Caco-2 (cell line): ENCODE data around the gene MMP17. TPM values are rescaled to one million over a fixed set of nuclear protein-coding genes. Genes with fewer than 3 reads are reported as not detected.

ENCODE experiments used
- BruUV-seq: library from RNA; stranded (reverse); fragments of 400-500 nt; replicated peaks from 2 replicates; lab custom pipeline; 2021; lab: Mats Ljungman, UMichigan
- CTCF ChIA-PET: fragments of 300-600 bp; sonication (Branson Sonifier 250); formaldehyde crosslinking; loops from one replicate; lab custom pipeline; 2022; ENCODE audit warnings: antibody characterized with exemption; lab: Charles Lee
- POLR2A ChIA-PET: fragments of 300-600 bp; sonication (Branson Sonifier 250); formaldehyde crosslinking; loops from one replicate; lab custom pipeline; 2022; ENCODE audit warnings: antibody characterized with exemption; lab: Charles Lee
- DNase-seq, 2 experiments: peaks; one replicate each; pipeline versions ENCODE4 v3.0.0 to v3.0.0-alpha.2; 2020 to 2022
- H3K27me3 ChIP-seq: replicated peaks from 2 replicates; pipeline ENCODE4 v1.6.0; 2011; ENCODE audit warnings: low read length; ENCODE audit not compliant: control insufficient read depth, insufficient read depth
- H3K36me3 ChIP-seq: 2 replicates; pipeline ENCODE4 v1.5.1; 2011; ENCODE audit warnings: low read length; ENCODE audit not compliant: control insufficient read depth, insufficient read depth
- H3K4me1 ChIP-seq: fragments of 250-450 bp; sonication (Bioruptor Pico); 2 replicates; pipeline ENCODE4 v1.5.1; 2020; ENCODE audit warnings: mild to moderate bottlenecking
- H3K4me3 ChIP-seq: 2 replicates; pipeline ENCODE4 v1.5.1; 2011; ENCODE audit warnings: low read depth, mild to moderate bottlenecking, control low read depth, low read length
- H3K9me3 ChIP-seq: fragments of 250-450 bp; sonication (Bioruptor Pico); 2 replicates; pipeline ENCODE4 v1.5.1; 2020; ENCODE audit warnings: mild to moderate bottlenecking, moderate library complexity
- H3K27ac Mint-ChIP-seq: one replicate; pipeline ENCODE4 v1.8.0; 2022; ENCODE audit warnings: mixed read lengths; ENCODE audit not compliant: unreplicated experiment
- H3K27me3 Mint-ChIP-seq: one replicate; pipeline ENCODE4 v1.8.0; 2022; ENCODE audit warnings: mixed read lengths; ENCODE audit not compliant: insufficient read depth, unreplicated experiment
- H3K36me3 Mint-ChIP-seq: one replicate; pipeline ENCODE4 v1.8.0; 2022; ENCODE audit warnings: mild to moderate bottlenecking, mixed read lengths; ENCODE audit not compliant: insufficient read depth, unreplicated experiment
- H3K4me1 Mint-ChIP-seq: one replicate; pipeline ENCODE4 v1.8.0; 2022; ENCODE audit warnings: low read depth, mixed read lengths; ENCODE audit not compliant: unreplicated experiment
- H3K4me3 Mint-ChIP-seq: one replicate; pipeline ENCODE4 v1.8.0; 2022; ENCODE audit warnings: mild to moderate bottlenecking, moderate library complexity, mixed read lengths; ENCODE audit not compliant: unreplicated experiment
- H3K9me3 Mint-ChIP-seq: one replicate; pipeline ENCODE4 v1.8.0; 2022; ENCODE audit warnings: mixed read lengths; ENCODE audit not compliant: unreplicated experiment
- intact Hi-C: fragments of 100-400 bp; cut with micrococcal nuclease; formaldehyde crosslinking; loops from one replicate; pipeline ENCODE4 v1.10.0; 2022; ENCODE audit not compliant: unreplicated experiment
- total RNA-seq: library from RNA; stranded (reverse); gene quantifications from 2 replicates; pipeline ENCODE4 v1.2.3, GENCODE V29; 2022
- TF ChIP-seq, protein P1 (sequence below), 2 experiments: fragments of 200-600 bp in 1 of 2; IDR thresholded peaks; 1 replicate in 1 of 2; 2 replicates in 1 of 2; pipeline versions ENCODE4 v1.5.1 to v1.8.0; 2011 to 2022; ENCODE audit warnings: antibody characterized with exemption in 1 of 2, control low read depth in 1 of 2, inconsistent platforms in 1 of 2, low read depth in 1 of 2, low read length in 1 of 2, mild to moderate bottlenecking in 1 of 2, moderate library complexity in 1 of 2; ENCODE audit not compliant: insufficient read depth in 1 of 2, severe bottlenecking in 1 of 2, unreplicated experiment in 1 of 2

MMP17 gene
- total RNA-seq, 1 experiment from 2014 or later = 4.6 TPM

DNA sequence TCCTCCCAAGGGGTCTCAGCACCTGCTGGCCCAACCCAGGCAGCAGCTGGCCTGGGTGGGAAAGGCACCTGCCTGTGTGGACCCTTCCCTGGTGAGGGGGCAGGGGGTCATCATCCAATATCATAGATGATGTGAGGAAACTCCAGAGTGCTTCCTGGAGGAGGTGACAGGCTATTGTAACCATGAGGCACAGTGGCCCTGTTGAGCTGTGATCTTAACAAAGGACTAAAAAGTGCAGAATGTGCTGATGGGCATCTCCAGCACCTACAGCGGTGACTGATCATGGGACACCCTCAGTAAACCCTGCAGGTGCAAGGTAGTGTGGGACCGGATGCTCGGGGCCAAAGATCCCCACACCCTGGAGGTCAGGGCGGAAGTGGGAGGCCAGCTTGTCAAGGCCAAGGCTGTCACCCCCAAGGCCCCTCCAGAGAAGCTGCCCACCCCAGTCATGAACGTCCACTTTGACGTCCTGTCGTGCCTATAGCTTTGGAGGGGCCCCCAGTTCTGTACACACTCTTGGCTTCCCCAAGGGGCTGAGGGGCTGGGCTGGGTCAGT lies 7.5 kb downstream of the MMP17 start:
- Mint-ChIP-seq H3K9me3 (no peaks in the 10 kb centered on the region), H3K27ac (no peak overlapping the region), H3K27me3 (no peaks in the 10 kb centered on the region), H3K4me1 (no peaks in the 10 kb centered on the region), H3K4me3 (no peak overlapping the region), H3K36me3 (no peaks in the 10 kb centered on the region)
- TF ChIP-seq, protein P1, sequence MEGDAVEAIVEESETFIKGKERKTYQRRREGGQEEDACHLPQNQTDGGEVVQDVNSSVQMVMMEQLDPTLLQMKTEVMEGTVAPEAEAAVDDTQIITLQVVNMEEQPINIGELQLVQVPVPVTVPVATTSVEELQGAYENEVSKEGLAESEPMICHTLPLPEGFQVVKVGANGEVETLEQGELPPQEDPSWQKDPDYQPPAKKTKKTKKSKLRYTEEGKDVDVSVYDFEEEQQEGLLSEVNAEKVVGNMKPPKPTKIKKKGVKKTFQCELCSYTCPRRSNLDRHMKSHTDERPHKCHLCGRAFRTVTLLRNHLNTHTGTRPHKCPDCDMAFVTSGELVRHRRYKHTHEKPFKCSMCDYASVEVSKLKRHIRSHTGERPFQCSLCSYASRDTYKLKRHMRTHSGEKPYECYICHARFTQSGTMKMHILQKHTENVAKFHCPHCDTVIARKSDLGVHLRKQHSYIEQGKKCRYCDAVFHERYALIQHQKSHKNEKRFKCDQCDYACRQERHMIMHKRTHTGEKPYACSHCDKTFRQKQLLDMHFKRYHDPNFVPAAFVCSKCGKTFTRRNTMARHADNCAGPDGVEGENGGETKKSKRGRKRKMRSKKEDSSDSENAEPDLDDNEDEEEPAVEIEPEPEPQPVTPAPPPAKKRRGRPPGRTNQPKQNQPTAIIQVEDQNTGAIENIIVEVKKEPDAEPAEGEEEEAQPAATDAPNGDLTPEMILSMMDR (IDR thresholded peaks at IDR 0.05; ENCODE audit: insufficient read depth in 1 of 2, low read depth in 1 of 2, low read length in 1 of 2, severe bottlenecking in 1 of 2, unreplicated experiment in 1 of 2) = no peak
- H3K9me3 ChIP-seq = no peaks in the 10 kb centered on the region
- no peak for DNase-seq
- H3K36me3 ChIP-seq = no peaks in the 10 kb centered on the region
- BruUV-seq = no TSS peak
- no peak overlapping the region for H3K4me3 ChIP-seq
- H3K4me1 ChIP-seq = peaks cover 16% of the 10 kb centered on the region
- CTCF ChIA-PET = interaction anchor here (0.7 to 1.9 kb wide), 5 partner anchors 25 to 114 kb away, joined by 3 to 5 read pairs (median 4); partner anchors contain the start of genes EP400 and PUS1
- intact Hi-C loops = loop anchor here (2.0 to 5.0 kb wide), 3 partner anchors 25 to 113 kb away; partner anchors contain the start of gene EP400
- POLR2A ChIA-PET = interaction anchor here (0.7 kb wide), 1 partner anchor 114 kb away, joined by 3 read pairs; no protein-coding TSS in a partner anchor
- H3K27me3 ChIP-seq = no peaks in the 10 kb centered on the region

DNA sequence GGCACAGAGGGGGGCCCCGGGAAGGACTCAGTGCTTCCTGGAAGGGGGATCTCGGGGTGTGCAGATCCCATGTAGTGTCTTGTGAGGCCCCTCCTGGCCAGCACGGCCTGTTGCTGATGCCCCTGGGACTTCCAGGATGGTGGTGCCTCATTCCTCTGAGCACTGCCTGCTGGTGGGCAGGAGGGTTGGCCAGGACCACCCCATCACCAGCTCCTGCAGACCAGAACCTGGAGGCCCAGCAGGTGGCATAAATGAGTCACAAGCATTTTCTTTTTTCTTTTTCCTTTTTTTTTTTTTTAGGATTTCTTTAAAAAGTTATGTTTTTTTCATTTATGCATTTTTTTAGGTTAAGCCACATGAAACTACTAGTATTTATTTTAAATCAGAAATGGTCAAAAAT lies 8.0 kb downstream of the MMP17 start:
- no peak overlapping the region for H3K4me3 Mint-ChIP-seq
- TF ChIP-seq, protein P1 (IDR thresholded peaks at IDR 0.05; ENCODE audit: insufficient read depth in 1 of 2, low read depth in 1 of 2, low read length in 1 of 2, severe bottlenecking in 1 of 2, unreplicated experiment in 1 of 2) = peak in 1 of 2 experiments; percentile 58
- H3K27ac Mint-ChIP-seq = no peak overlapping the region
- intact Hi-C loops = loop anchor here (5.0 kb wide), 1 partner anchor 61 kb away; no protein-coding TSS in a partner anchor
- H3K9me3 Mint-ChIP-seq = no peaks in the 10 kb centered on the region
- DNase-seq = no peak
- H3K36me3 Mint-ChIP-seq = no peaks in the 10 kb centered on the region
- Histone ChIP-seq H3K36me3 (no peaks in the 10 kb centered on the region), H3K4me1 (peaks cover 19% of the 10 kb centered on the region), H3K27me3 (no peaks in the 10 kb centered on the region), H3K9me3 (no peaks in the 10 kb centered on the region), H3K4me3 (no peak overlapping the region)
- H3K27me3 Mint-ChIP-seq = no peaks in the 10 kb centered on the region
- POLR2A ChIA-PET = interaction anchor here (0.7 kb wide), 1 partner anchor 113 kb away, joined by 3 read pairs; no protein-coding TSS in a partner anchor
- CTCF ChIA-PET = interaction anchor here (0.7 to 1.9 kb wide), 5 partner anchors 24 to 114 kb away, joined by 3 to 5 read pairs (median 4); partner anchors contain the start of genes EP400 and PUS1
- no peaks in the 10 kb centered on the region for H3K4me1 Mint-ChIP-seq
- BruUV-seq = no TSS peak

GRCh38 chr12:131836714-131837397 lies 8.7 kb downstream of the MMP17 start:
- no peak overlapping the region for H3K4me3 ChIP-seq
- CTCF ChIA-PET = interaction anchor here (0.7 to 1.9 kb wide), 3 partner anchors 91 to 113 kb away, joined by 4 to 5 read pairs (median 5); partner anchors contain the start of genes EP400 and PUS1
- no peaks in the 10 kb centered on the region for H3K36me3 Mint-ChIP-seq
- intact Hi-C loops = loop anchor here (5.0 kb wide), 1 partner anchor 60 kb away; no protein-coding TSS in a partner anchor
- DNase-seq = no peak
- H3K27me3 Mint-ChIP-seq = no peaks in the 10 kb centered on the region
- TF ChIP-seq, protein P1 (IDR thresholded peaks at IDR 0.05; ENCODE audit: insufficient read depth in 1 of 2, low read depth in 1 of 2, low read length in 1 of 2, severe bottlenecking in 1 of 2, unreplicated experiment in 1 of 2) = no peak
- no peaks in the 10 kb centered on the region for H3K9me3 ChIP-seq
- peaks cover 24% of the 10 kb centered on the region for H3K4me1 ChIP-seq
- POLR2A ChIA-PET = no interaction called here
- H3K27ac Mint-ChIP-seq = no peak overlapping the region
- no peaks in the 10 kb centered on the region for H3K4me1 Mint-ChIP-seq
- H3K27me3 ChIP-seq = no peaks in the 10 kb centered on the region
- no TSS peak for BruUV-seq
- H3K4me3 Mint-ChIP-seq = no peak overlapping the region
- no peaks in the 10 kb centered on the region for H3K9me3 Mint-ChIP-seq
- no peaks in the 10 kb centered on the region for H3K36me3 ChIP-seq
